Keratinocyte (primary cell): ENCODE measurements around the gene GALNT8.
"Not testable (repeated sequence)": the region's sequence is repeated elsewhere in the genome, so short reads cannot be mapped to it uniquely, and the experiment has no call there.

ENCODE experiments used
- CTCF ChIP-seq, 3 experiments: IDR thresholded peaks in 1 of 3; conservative IDR thresholded peaks in 1 of 3; optimal IDR thresholded peaks in 1 of 3; 2 replicates in 2 of 3; 3 replicates in 1 of 3; pipeline versions ENCODE3 to v1.5.1; 2011; ENCODE audit warnings: low read length in 3 of 3, mild to moderate bottlenecking in 3 of 3, moderate library complexity in 2 of 3, control low read depth in 1 of 3, inconsistent platforms in 1 of 3; ENCODE audit not compliant: insufficient read depth in 2 of 3; ENCODE audit errors: extremely low read depth in 1 of 3
- EZH2 ChIP-seq: IDR thresholded peaks from one replicate; pipeline ENCODE4 v1.6.1; 2012; ENCODE audit warnings: inconsistent platforms, mild to moderate bottlenecking, low read length, moderate library complexity

GRCh38 chr12:4751654-4752053 lies 31.5 kb downstream of the GALNT8 start:
- not testable (repeated sequence) for TF ChIP-seq CTCF (optimal IDR thresholded peaks at IDR 0.05 in 1 of 3, IDR thresholded peaks at IDR 0.05 in 1 of 3, conservative IDR thresholded peaks at IDR 0.05 in 1 of 3; ENCODE audit: extremely low read depth in 1 of 3, insufficient read depth in 2 of 3, low read length in 3 of 3); EZH2
